ENCODE data around the gene HBM.
"Not testable (repeated sequence)": the region's sequence is repeated elsewhere in the genome, so short reads cannot be mapped to it uniquely, and the experiment has no call there.

The HBM gene

DNA sequence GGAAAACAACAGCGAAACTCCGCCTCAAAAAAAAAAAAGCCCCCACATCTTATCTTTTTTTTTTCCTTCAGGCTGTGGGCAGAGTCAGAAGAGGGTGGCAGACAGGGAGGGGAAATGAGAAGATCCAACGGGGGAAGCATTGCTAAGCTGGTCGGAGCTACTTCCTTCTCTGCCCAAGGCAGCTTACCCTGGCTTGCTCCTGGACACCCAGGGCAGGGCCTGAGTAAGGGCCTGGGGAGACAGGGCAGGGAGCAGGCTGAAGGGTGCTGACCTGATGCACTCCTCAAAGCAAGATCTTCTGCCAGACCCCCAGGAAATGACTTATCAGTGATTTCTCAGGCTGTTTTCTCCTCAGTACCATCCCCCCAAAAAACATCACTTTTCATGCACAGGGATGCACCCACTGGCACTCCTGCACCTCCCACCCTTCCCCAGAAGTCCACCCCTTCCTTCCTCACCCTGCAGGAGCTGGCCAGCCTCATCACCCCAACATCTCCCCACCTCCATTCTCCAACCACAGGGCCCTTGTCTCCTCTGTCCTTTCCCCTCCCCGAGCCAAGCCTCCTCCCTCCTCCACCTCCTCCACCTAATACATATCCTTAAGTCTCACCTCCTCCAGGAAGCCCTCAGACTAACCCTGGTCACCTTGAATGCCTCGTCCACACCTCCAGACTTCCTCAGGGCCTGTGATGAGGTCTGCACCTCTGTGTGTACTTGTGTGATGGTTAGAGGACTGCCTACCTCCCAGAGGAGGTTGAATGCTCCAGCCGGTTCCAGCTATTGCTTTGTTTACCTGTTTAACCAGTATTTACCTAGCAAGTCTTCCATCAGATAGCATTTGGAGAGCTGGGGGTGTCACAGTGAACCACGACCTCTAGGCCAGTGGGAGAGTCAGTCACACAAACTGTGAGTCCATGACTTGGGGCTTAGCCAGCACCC is 9.5 kb downstream of the HBM start:
- H3K27ac Mint-ChIP-seq: no peak overlapping the region
- no peaks in the 10 kb centered on the region for H3K36me3 Mint-ChIP-seq (ENCODE audit: low read depth)
- H3K27me3 Mint-ChIP-seq (ENCODE audit: low read depth): peaks cover 79% of the 10 kb centered on the region
- TF ChIP-seq, protein P1, sequence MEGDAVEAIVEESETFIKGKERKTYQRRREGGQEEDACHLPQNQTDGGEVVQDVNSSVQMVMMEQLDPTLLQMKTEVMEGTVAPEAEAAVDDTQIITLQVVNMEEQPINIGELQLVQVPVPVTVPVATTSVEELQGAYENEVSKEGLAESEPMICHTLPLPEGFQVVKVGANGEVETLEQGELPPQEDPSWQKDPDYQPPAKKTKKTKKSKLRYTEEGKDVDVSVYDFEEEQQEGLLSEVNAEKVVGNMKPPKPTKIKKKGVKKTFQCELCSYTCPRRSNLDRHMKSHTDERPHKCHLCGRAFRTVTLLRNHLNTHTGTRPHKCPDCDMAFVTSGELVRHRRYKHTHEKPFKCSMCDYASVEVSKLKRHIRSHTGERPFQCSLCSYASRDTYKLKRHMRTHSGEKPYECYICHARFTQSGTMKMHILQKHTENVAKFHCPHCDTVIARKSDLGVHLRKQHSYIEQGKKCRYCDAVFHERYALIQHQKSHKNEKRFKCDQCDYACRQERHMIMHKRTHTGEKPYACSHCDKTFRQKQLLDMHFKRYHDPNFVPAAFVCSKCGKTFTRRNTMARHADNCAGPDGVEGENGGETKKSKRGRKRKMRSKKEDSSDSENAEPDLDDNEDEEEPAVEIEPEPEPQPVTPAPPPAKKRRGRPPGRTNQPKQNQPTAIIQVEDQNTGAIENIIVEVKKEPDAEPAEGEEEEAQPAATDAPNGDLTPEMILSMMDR (IDR thresholded peaks at IDR 0.05; ENCODE audit: unreplicated experiment in 3 of 3): no peak
- H3K4me3 Mint-ChIP-seq: no peak overlapping the region
- peaks cover 6% of the 10 kb centered on the region for H3K4me1 Mint-ChIP-seq
- H3K9me3 Mint-ChIP-seq: peaks cover 4% of the 10 kb centered on the region

DNA sequence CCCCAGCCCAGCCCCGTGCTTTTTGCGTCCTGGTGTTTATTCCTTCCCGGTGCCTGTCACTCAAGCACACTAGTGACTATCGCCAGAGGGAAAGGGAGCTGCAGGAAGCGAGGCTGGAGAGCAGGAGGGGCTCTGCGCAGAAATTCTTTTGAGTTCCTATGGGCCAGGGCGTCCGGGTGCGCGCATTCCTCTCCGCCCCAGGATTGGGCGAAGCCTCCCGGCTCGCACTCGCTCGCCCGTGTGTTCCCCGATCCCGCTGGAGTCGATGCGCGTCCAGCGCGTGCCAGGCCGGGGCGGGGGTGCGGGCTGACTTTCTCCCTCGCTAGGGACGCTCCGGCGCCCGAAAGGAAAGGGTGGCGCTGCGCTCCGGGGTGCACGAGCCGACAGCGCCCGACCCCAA is 10.2 kb downstream of the HBM start:
- not testable (repeated sequence) for H3K27ac Mint-ChIP-seq; H3K4me3 Mint-ChIP-seq; H3K4me1 Mint-ChIP-seq; H3K9me3 Mint-ChIP-seq; H3K36me3 Mint-ChIP-seq (ENCODE audit: low read depth)
- H3K27me3 Mint-ChIP-seq (ENCODE audit: low read depth): peaks cover 72% of the 10 kb centered on the region

DNA sequence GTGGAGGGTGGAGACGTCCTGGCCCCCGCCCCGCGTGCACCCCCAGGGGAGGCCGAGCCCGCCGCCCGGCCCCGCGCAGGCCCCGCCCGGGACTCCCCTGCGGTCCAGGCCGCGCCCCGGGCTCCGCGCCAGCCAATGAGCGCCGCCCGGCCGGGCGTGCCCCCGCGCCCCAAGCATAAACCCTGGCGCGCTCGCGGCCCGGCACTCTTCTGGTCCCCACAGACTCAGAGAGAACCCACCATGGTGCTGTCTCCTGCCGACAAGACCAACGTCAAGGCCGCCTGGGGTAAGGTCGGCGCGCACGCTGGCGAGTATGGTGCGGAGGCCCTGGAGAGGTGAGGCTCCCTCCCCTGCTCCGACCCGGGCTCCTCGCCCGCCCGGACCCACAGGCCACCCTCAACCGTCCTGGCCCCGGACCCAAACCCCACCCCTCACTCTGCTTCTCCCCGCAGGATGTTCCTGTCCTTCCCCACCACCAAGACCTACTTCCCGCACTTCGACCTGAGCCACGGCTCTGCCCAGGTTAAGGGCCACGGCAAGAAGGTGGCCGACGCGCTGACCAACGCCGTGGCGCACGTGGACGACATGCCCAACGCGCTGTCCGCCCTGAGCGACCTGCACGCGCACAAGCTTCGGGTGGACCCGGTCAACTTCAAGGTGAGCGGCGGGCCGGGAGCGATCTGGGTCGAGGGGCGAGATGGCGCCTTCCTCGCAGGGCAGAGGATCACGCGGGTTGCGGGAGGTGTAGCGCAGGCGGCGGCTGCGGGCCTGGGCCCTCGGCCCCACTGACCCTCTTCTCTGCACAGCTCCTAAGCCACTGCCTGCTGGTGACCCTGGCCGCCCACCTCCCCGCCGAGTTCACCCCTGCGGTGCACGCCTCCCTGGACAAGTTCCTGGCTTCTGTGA is 11.0 kb downstream of the HBM start, which contains the start of gene HBA1:
Gene HBA1 (plus strand): TSS at position 204 of the 906 bp plus-strand sequence. CDS start 37 bp downstream, at position 241.
- H3K9me3 Mint-ChIP-seq; H3K27ac Mint-ChIP-seq; H3K4me1 Mint-ChIP-seq; H3K36me3 Mint-ChIP-seq (ENCODE audit: low read depth): not testable (repeated sequence)
- peaks cover 68% of the 10 kb centered on the region for H3K27me3 Mint-ChIP-seq (ENCODE audit: low read depth)
- H3K4me3 Mint-ChIP-seq: peak within 1 kb of the TSS; percentile 17 to 46 (median 20)

DNA sequence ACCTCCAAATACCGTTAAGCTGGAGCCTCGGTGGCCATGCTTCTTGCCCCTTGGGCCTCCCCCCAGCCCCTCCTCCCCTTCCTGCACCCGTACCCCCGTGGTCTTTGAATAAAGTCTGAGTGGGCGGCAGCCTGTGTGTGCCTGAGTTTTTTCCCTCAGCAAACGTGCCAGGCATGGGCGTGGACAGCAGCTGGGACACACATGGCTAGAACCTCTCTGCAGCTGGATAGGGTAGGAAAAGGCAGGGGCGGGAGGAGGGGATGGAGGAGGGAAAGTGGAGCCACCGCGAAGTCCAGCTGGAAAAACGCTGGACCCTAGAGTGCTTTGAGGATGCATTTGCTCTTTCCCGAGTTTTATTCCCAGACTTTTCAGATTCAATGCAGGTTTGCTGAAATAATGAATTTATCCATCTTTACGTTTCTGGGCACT is 11.6 kb downstream of the HBM start:
- peaks cover 6% of the 10 kb centered on the region for H3K4me1 Mint-ChIP-seq
- TF ChIP-seq, protein P1 (IDR thresholded peaks at IDR 0.05; ENCODE audit: unreplicated experiment in 3 of 3): no peak
- no peaks in the 10 kb centered on the region for H3K36me3 Mint-ChIP-seq (ENCODE audit: low read depth)
- no peak overlapping the region for H3K27ac Mint-ChIP-seq
- H3K9me3 Mint-ChIP-seq: peaks cover 4% of the 10 kb centered on the region
- H3K4me3 Mint-ChIP-seq: peak overlapping the region; percentile 17 to 46 (median 20)
- H3K27me3 Mint-ChIP-seq (ENCODE audit: low read depth): peaks cover 65% of the 10 kb centered on the region

DNA sequence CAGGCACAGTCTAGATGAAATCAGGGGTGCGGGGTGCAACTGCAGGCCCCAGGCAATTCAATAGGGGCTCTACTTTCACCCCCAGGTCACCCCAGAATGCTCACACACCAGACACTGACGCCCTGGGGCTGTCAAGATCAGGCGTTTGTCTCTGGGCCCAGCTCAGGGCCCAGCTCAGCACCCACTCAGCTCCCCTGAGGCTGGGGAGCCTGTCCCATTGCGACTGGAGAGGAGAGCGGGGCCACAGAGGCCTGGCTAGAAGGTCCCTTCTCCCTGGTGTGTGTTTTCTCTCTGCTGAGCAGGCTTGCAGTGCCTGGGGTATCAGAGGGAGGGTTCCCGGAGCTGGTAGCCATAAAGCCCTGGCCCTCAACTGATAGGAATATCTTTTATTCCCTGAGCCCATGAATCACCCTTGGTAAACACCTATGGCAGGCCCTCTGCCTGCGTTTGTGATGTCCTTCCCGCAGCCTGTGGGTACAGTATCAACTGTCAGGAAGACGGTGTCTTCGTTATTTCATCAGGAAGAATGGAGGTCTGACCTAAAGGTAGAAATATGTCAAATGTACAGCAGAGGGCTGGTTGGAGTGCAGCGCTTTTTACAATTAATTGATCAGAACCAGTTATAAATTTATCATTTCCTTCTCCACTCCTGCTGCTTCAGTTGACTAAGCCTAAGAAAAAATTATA is 12.3 kb downstream of the HBM start:
- Mint-ChIP-seq H3K4me3 (peak overlapping the region in 2 of 3 experiments; percentile 14 to 20), H3K36me3 (ENCODE audit: low read depth) (peaks cover 3% of the 10 kb centered on the region), H3K27ac (no peak overlapping the region), H3K27me3 (ENCODE audit: low read depth) (peaks cover 65% of the 10 kb centered on the region), H3K9me3 (peaks cover 4% of the 10 kb centered on the region), H3K4me1 (peaks cover 6% of the 10 kb centered on the region)
- TF ChIP-seq, protein P1 (IDR thresholded peaks at IDR 0.05; ENCODE audit: unreplicated experiment in 3 of 3): no peak

DNA sequence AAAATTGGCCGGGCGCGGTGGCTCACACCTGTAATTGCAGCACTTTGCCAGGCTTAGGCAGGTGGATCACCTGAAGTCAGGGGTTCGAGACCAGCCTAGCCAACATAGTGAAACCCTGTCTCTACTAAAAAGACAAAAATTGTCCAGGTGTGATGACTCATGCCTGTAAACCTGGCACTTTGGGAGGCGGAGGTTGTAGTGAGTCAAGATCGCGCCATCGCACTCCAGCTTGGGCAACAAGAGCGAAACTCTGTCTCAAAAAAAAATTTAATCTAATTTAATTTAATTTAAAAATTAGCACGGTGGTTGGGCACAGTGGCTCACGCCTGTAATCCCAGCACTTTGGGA is 12.9 kb downstream of the HBM start:
- TF ChIP-seq, protein P1 (IDR thresholded peaks at IDR 0.05; ENCODE audit: unreplicated experiment in 3 of 3): no peak
- H3K4me3 Mint-ChIP-seq: no peak overlapping the region

More for the DNA sequence above, 12.9 kb downstream of the HBM start:
- no peak overlapping the region for H3K27ac Mint-ChIP-seq
- peaks cover 6% of the 10 kb centered on the region for H3K4me1 Mint-ChIP-seq
- H3K9me3 Mint-ChIP-seq: peaks cover 4% of the 10 kb centered on the region
- H3K36me3 Mint-ChIP-seq (ENCODE audit: low read depth): peaks cover 3% of the 10 kb centered on the region
- peaks cover 60% of the 10 kb centered on the region for H3K27me3 Mint-ChIP-seq (ENCODE audit: low read depth)
